GM10847 (cell line): ENCODE data around the gene ZNF680.

Source experiments
- POLR2A ChIP-seq: IDR thresholded peaks from 2 replicates; pipeline ENCODE4 v1.6.1; 2011; ENCODE audit not compliant: insufficient read length; ENCODE audit errors: extremely low read depth

ZNF680 gene

GRCh38 chr7:64562626-64563278 is at the start of gene ZNF680:
Gene ZNF680 (minus strand): TSS chr7:64563071. CDS start chr7:64562954, 117 bp downstream.
- peak; percentile 50 for TF ChIP-seq POLR2A

- no peak for TF ChIP-seq POLR2A
These were observed 49.6 kb upstream of the ZNF680 start for GRCh38 chr7:64612452-64612851.

- TF ChIP-seq POLR2A: no peak
These were observed 48.8 kb upstream of the ZNF680 start for GRCh38 chr7:64611717-64612116.

- no peak for TF ChIP-seq POLR2A
These were observed 48.1 kb upstream of the ZNF680 start for GRCh38 chr7:64610997-64611396.

GRCh38 chr7:64608116-64608910 is 45.4 kb upstream of the ZNF680 start:
- no peak for TF ChIP-seq POLR2A

GRCh38 chr7:64606385-64606784 is 43.5 kb upstream of the ZNF680 start:
- TF ChIP-seq POLR2A: no peak

GRCh38 chr7:64603271-64603670 is 40.4 kb upstream of the ZNF680 start:
- TF ChIP-seq POLR2A: no peak

GRCh38 chr7:64602518-64602917 is 39.6 kb upstream of the ZNF680 start:
- TF ChIP-seq POLR2A: no peak

- no peak for TF ChIP-seq POLR2A
These were observed 39.2 kb upstream of the ZNF680 start for GRCh38 chr7:64602086-64602485.

- no peak for TF ChIP-seq POLR2A
These were observed 36.5 kb upstream of the ZNF680 start for GRCh38 chr7:64599359-64599758.

- TF ChIP-seq POLR2A: no peak
These were observed 28.1 kb upstream of the ZNF680 start for GRCh38 chr7:64590971-64591370.

GRCh38 chr7:64581926-64582894 is 19.3 kb upstream of the ZNF680 start:
- TF ChIP-seq POLR2A: no peak

GRCh38 chr7:64581391-64581790 is 18.5 kb upstream of the ZNF680 start:
- TF ChIP-seq POLR2A: no peak

- TF ChIP-seq POLR2A: no peak
These were observed 11.7 kb upstream of the ZNF680 start for GRCh38 chr7:64574540-64575099.

- TF ChIP-seq POLR2A: no peak
These were observed 630 bp downstream of the ZNF680 start for GRCh38 chr7:64562256-64562625.

GRCh38 chr7:64559206-64559605 is 3.7 kb downstream of the ZNF680 start:
- no peak for TF ChIP-seq POLR2A

GRCh38 chr7:64558781-64559180 is 4.1 kb downstream of the ZNF680 start:
- TF ChIP-seq POLR2A: no peak
